ENCODE measurements around the gene ANTXR2. TPM values are rescaled to one million over a fixed set of nuclear protein-coding genes. Genes with fewer than 3 reads are reported as not detected.

The ANTXR2 gene
- total RNA-seq, 4 donors from 2014 or later: 51.8 to 182 (median 144) TPM

DNA sequence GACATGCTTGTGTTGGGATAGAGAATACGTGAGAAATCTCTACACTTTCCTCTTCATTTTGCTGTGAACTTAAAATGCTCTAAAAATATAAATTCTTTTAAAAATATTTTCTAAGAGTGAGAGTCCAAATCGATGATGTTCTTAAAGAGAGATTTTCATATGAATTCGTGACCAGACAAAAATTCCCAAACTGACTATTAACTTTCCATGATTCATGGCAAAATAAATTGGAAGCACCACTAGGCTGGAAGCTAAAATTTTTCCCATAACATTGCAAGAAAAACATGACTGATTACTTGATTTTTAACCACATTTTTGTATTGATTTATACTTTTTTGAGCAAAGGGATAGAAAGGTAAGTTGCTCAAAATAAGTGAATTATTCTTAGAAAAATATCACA, 201.1 kb downstream of the ANTXR2 start:
- Histone ChIP-seq H3K27ac (no peak overlapping the region), H3K9me3 (no peaks in the 10 kb centered on the region), H3K4me3 (no peak overlapping the region), H3K4me1 (no peaks in the 10 kb centered on the region), H3K36me3 (no peaks in the 10 kb centered on the region), H3K27me3 (no peaks in the 10 kb centered on the region)
- TF ChIP-seq, protein P1, sequence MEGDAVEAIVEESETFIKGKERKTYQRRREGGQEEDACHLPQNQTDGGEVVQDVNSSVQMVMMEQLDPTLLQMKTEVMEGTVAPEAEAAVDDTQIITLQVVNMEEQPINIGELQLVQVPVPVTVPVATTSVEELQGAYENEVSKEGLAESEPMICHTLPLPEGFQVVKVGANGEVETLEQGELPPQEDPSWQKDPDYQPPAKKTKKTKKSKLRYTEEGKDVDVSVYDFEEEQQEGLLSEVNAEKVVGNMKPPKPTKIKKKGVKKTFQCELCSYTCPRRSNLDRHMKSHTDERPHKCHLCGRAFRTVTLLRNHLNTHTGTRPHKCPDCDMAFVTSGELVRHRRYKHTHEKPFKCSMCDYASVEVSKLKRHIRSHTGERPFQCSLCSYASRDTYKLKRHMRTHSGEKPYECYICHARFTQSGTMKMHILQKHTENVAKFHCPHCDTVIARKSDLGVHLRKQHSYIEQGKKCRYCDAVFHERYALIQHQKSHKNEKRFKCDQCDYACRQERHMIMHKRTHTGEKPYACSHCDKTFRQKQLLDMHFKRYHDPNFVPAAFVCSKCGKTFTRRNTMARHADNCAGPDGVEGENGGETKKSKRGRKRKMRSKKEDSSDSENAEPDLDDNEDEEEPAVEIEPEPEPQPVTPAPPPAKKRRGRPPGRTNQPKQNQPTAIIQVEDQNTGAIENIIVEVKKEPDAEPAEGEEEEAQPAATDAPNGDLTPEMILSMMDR (IDR thresholded peaks at IDR 0.05): no peak
- no peak for TF ChIP-seq POLR2A (IDR thresholded peaks at IDR 0.05)
- no peak for DNase-seq
- intact Hi-C loops (cut with DNase I; ENCODE audit: low total_unique reads): no loop called here

DNA sequence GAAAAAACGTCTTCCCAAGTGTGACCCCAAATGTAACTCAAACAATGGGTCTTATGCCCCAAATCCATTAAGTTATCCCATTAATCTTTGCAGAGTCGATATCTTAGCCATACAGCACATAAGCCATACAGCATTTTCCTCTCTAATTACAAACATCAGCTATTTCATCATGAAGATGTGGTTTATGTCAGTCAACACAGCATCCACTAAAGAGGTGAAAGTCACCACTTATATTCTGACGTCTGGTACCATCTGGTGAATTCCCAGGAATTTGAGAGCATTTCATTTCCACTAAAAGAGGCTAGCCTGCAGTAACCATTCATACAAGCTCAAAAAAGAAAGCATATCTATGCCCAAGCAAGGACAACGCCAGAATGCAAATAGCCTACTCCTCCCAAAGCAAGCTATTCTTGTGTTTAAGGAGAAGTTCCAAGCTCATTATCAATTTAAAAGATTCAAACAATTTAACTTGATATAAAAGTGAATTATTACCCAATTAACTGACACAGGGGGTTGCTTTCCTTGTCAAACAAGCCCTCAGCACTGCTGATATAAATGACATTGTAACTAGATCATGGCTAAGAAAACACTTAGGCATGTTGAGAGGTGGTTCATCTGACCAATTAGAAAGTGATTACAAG, 203.3 kb downstream of the ANTXR2 start:
- TF ChIP-seq POLR2A (IDR thresholded peaks at IDR 0.05): no peak
- TF ChIP-seq, protein P1 (IDR thresholded peaks at IDR 0.05): no peak
- H3K4me1 ChIP-seq: no peaks in the 10 kb centered on the region
- no peaks in the 10 kb centered on the region for H3K9me3 ChIP-seq
- H3K27me3 ChIP-seq: no peaks in the 10 kb centered on the region
- intact Hi-C loops (cut with DNase I; ENCODE audit: low total_unique reads): no loop called here
- no peak overlapping the region for H3K4me3 ChIP-seq
- H3K27ac ChIP-seq: no peak overlapping the region
- no peaks in the 10 kb centered on the region for H3K36me3 ChIP-seq
- no peak for DNase-seq

DNA sequence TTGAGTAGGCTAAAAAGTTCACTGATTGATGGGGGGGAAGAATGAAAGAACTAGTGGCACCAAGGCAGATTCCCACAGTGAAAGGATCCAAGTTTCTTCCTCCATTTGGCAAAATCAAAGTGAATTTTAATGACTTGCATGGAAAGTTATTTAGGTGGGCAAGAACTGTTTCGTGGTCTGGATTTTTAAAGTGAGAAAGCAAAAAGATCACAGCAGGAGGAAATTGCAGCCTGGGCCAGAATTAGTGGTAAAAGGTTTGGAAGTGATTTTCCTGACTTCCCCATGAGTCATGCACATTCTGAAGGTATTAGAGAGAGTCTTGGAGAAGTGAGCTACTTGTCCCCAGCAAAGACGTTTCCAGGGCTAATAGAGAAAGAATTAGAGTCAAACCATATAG, 207.8 kb downstream of the ANTXR2 start:
- intact Hi-C loops (cut with DNase I; ENCODE audit: low total_unique reads): no loop called here
- H3K27ac ChIP-seq: no peak overlapping the region
- H3K4me1 ChIP-seq: no peaks in the 10 kb centered on the region
- TF ChIP-seq, protein P1 (IDR thresholded peaks at IDR 0.05): no peak
- no peak for TF ChIP-seq POLR2A (IDR thresholded peaks at IDR 0.05)
- no peak for DNase-seq
- no peaks in the 10 kb centered on the region for H3K36me3 ChIP-seq
- no peaks in the 10 kb centered on the region for H3K27me3 ChIP-seq
- H3K9me3 ChIP-seq: no peaks in the 10 kb centered on the region
- no peak overlapping the region for H3K4me3 ChIP-seq

DNA sequence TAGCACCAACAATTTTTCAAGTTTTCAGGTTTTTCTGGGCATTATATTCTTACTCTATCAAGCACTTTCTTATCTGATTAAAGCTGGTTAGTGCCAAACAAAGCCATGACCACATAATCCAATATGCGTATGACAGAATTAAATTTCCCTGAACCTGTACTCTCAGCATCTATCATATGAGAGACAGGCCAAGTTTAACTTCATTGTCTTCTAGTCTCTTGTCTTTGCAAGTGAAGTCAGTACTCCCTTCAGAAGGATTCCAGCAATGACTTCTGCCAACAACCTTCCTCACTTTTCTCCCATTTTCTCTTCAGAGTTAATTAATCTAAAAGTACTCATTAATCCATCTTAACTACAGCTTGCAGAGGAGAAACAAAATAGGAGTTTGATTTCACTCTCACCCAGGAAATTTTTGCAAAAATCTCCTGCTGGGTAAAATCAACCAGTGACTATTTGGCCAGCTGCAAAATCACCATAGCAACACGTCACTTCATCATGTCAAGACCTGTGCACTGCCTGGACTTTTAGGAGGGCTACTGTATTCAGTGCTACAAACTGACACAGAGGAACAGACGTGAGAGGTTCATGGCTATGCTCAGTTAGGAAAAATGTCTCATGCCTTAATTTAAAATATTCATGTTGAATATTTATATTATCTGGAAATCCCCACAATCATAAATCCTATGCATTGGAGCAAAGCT, 208.4 kb downstream of the ANTXR2 start:
- no peak overlapping the region for H3K27ac ChIP-seq
- no peaks in the 10 kb centered on the region for H3K27me3 ChIP-seq
- H3K4me1 ChIP-seq: no peaks in the 10 kb centered on the region
- no peaks in the 10 kb centered on the region for H3K36me3 ChIP-seq
- intact Hi-C loops (cut with DNase I; ENCODE audit: low total_unique reads): no loop called here
- TF ChIP-seq, protein P1 (IDR thresholded peaks at IDR 0.05): no peak
- no peak for TF ChIP-seq POLR2A (IDR thresholded peaks at IDR 0.05)
- H3K9me3 ChIP-seq: no peaks in the 10 kb centered on the region
- H3K4me3 ChIP-seq: no peak overlapping the region
- no peak for DNase-seq

DNA sequence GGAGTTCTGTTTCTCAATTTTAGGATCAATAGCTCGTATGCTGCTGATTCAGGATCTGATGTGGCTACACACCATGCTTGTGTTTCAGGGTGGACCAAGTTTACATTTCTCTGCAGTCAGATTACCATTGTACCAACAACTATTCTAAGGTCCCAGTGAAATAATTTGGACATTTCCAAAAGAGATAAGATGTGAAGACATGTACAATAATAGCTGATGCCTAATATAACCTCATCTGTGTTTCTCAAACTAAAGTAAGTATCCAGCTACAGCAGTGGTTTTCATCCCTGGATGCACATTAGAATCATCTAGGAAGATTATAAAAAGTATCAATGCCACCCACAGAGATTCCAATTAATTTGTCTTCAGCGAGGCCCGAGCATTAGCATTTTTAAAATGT, 209.7 kb downstream of the ANTXR2 start:
- H3K9me3 ChIP-seq: no peaks in the 10 kb centered on the region
- intact Hi-C loops (cut with DNase I; ENCODE audit: low total_unique reads): no loop called here
- no peaks in the 10 kb centered on the region for H3K27me3 ChIP-seq
- DNase-seq: no peak
- H3K36me3 ChIP-seq: no peaks in the 10 kb centered on the region
- TF ChIP-seq, protein P1 (IDR thresholded peaks at IDR 0.05): no peak
- TF ChIP-seq POLR2A (IDR thresholded peaks at IDR 0.05): no peak
- no peak overlapping the region for H3K27ac ChIP-seq
- H3K4me1 ChIP-seq: no peaks in the 10 kb centered on the region
- no peak overlapping the region for H3K4me3 ChIP-seq

Measured in uterus (tissue), 4 donors.